Left ventricle myocardium superior (tissue), 1 donor: Measurements from ENCODE around the gene EXOC6B. TPM values are rescaled to one million over a fixed set of nuclear protein-coding genes. Genes with fewer than 3 reads are reported as not detected.

Experiments
- ATAC-seq: fragments of 200-7000 bp; cut with Tn5 transposase; one replicate; pipeline ENCODE4 v1.9.1; 2020; ENCODE audit warnings: mild to moderate bottlenecking, moderate library complexity
- DNase-seq: peaks from one replicate; pipeline ENCODE4 v3.0.0-alpha.2; 2020
- intact Hi-C: fragments of 100-400 bp; cut with micrococcal nuclease; formaldehyde crosslinking; loops from one replicate; pipeline ENCODE4 v1.11.0; 2022
- total RNA-seq: library from RNA; stranded (reverse); fragmentation: NEBNext Ultra II Directional; extraction: Animal tissue kit (Norgen Biotek cat#: 25700); gene quantifications from one replicate; pipeline ENCODE4 v1.2.1, GENCODE V29; 2021
- donor health status: DM: no; HTN: yes; CAD: no; lungs with severe emphysema.

The EXOC6B gene
- total RNA-seq, 1 donor from 2014 or later: 122 TPM

DNA sequence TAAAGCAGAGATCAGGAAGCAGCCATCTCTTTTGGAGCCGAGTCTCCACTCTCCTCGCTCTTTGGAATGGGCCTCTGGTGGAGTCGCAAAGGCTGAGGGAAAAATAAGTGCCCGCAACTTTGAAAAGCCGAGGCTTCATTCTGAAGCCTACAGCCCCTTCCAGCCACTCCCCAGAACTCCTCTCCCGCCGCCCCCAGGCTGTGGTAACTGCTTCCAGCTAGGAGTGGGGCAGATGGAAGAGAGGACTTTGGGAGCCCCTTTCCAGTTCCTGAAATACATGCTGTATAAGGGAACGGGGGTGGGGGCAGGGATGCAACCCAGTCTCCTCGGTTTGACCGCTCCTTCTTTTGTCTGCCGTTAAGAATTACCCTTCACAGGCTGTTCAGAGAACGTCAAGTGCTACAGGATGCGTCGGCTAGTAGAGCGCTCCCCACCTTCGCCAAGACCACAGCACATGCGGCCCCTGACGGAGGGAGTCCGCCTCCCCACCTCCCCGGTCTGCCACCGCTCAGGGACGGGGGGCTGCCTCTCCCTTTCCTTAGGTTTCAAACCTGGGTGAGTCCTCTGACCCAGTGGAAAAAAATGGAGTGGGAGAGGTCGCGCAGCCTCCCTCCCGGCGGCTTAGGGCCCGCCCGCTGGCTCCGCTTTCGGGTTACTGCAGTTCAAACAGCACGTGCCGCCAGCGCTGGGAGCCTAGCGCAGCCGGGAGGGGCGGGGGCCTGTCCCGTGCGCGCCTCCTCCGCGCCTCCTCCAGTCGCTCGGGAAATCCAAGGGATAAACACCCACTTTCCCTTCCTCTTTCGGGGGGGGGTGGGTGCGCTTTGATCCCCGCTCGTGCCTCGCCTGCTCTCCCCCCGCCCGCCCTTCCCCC, 683.0 kb downstream of the EXOC6B start:
- intact Hi-C loops: loop anchor here (10.0 kb wide), 1 partner anchor 598 kb away; no protein-coding TSS in a partner anchor
- ATAC-seq (peak; percentile 72), DNase-seq (peak; percentile 89)

DNA sequence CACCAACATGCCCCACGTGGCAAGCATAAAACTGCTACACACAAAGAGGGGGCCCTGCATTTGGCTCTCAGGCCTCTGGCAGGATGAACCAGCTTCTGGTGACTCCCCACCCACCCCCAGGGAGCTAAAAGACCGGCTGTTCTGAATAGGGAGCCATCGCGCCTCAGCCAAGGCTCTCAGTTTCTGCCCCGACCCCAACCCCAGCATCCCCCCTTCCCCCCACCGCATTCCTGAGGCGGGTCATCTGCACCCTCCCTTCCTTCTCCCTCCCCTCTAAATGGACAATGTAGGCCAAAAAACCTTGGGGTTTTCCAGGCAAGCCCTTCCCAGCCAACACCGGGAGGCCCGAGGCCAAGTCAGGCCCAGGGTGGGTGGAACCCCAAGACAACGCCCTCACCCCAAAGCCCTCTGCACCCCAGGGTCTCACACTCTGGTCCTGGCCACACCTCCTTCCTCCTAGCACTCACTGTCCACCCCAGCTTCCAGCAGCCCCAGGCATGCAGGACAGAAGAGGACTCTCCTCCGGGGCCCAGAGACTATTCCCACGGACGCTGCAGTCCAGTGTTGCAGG, 683.9 kb downstream of the EXOC6B start:
- intact Hi-C loops: loop anchor here (10.0 kb wide), 1 partner anchor 597 kb away; no protein-coding TSS in a partner anchor
- DNase-seq (no peak), ATAC-seq (no peak)

DNA sequence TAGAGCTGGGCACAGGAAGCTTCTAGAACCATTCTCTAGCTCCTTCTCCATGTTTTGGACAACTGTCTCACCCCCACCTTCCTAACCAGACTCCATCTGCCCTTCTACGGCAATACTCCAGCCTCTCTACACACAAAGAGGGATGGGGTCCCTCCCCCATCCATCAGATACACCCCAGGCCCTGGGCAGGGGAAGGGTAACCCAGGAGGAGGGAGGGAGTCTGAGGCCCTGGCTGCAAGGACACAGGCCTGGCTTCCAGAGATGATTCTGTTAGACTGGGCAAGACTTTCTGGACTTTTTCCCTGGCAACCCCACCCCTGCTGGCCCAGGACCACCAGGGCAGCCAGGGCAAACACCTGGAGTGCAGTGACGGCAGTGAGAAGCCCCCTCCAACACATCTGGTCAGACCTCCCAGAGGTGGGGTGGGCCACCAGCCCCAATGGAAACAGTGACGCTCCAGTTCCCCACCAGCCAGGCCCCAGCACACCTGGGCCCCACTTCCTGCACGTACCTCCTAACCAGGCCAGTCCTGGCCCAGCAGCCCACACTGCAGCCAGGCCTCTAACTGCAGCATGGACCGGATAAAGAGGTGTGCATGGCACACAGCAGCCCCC, 684.7 kb downstream of the EXOC6B start:
- DNase-seq (no peak), ATAC-seq (no peak)
- intact Hi-C loops: loop anchor here (10.0 kb wide), 1 partner anchor 596 kb away; no protein-coding TSS in a partner anchor

DNA sequence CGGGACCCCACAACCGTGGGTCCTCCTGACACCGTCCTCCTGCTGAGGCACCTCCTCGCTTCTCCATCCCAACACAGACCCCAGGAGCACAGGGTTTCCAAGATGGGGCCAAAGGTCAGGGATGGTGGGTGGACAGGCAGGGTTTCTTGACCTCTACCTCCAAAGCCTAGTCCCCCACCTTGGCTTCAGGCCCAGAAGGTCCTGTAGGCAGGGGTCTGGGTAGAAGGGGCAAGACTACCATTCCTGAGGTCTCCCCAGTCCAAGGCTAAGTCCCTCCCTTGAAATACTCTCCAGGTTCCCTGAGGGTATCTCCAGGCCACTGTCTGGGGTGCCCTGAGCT, 685.2 kb downstream of the EXOC6B start:
- ATAC-seq (no peak), DNase-seq (no peak)
- intact Hi-C loops: loop anchor here (10.0 kb wide), 1 partner anchor 596 kb away; no protein-coding TSS in a partner anchor

DNA sequence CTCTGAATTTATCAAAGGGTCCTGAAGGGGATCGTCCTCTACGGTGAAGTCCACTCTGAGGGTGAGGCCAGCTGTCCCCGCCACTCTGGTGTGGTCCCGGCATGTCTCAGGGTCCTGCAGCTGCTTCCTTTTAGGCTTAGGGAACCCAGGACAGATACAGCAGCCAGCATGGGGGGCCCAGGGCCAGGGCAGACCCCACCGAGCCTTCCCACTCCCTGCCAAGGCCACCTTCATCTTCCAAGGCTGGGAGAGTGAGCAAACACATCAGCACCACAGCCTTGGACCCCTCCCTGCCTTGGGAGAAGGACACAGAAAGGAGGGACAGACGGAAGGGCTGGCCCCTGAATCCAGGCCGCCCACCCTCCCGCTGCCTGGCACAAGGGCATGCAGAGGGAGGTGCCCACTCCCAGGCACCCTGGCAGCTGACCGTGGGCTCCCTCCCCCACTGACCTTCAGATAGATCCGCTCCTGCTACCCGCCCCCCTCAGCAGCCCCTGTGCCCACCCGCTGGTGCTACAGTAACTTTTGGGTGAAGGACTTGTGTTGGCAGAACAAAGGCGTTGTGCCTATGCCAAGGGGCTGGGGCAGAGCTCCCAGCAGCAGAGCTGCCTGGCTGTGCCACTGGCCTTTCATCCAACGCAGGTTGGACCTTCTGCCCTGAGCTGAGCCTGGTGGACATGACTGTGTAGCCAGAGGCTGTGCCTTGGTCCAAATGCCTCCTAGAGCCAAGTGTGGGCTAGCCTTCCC, 685.8 kb downstream of the EXOC6B start:
- DNase-seq: no peak
- intact Hi-C loops: loop anchor here (10.0 kb wide), 1 partner anchor 595 kb away; no protein-coding TSS in a partner anchor
- ATAC-seq: no peak

DNA sequence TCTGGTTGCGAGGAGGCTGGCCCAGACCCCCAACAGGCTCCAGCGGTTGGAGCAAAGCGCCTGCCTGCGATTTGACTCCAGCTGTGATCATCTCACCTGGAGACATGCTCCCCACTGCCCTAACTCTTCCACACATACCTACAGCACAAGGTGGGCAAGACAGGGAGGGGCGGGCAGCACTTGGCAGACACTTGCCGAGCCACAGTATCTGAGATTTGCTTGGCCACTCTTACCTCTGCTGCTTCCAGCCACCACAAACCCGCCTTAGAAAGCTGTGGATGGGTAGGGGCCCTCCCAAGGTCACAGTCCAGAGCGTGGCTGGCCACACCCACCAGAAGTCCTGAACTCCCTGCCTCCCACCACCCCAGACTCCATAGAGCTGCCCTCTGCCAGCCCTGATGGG, 686.4 kb downstream of the EXOC6B start:
- ATAC-seq: no peak
- no peak for DNase-seq
- intact Hi-C loops: no loop called here

DNA sequence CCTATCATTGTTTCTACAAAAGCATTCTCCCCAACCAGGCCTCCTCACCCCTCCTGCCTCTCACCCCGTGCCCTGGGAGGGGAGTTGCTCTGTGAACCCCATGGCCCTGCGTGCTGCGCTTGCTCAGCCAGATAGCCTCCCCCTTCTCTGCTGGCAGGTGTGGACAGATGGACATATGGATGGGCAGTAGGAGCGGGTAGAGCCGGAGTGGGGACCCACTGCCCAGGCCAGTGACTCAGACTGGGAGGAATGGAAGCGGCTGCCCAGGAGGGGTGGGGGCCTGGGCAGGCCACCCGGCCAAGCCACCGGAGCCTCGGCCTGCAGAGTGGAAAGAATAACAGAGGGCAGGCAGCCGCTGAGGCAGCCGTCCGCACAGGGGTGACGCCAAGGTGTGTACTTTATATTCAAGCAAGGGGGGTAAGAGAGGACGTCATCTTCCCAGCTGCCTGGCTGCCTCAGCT, 686.9 kb downstream of the EXOC6B start:
- ATAC-seq (no peak), DNase-seq (no peak)
- intact Hi-C loops: no loop called here

DNA sequence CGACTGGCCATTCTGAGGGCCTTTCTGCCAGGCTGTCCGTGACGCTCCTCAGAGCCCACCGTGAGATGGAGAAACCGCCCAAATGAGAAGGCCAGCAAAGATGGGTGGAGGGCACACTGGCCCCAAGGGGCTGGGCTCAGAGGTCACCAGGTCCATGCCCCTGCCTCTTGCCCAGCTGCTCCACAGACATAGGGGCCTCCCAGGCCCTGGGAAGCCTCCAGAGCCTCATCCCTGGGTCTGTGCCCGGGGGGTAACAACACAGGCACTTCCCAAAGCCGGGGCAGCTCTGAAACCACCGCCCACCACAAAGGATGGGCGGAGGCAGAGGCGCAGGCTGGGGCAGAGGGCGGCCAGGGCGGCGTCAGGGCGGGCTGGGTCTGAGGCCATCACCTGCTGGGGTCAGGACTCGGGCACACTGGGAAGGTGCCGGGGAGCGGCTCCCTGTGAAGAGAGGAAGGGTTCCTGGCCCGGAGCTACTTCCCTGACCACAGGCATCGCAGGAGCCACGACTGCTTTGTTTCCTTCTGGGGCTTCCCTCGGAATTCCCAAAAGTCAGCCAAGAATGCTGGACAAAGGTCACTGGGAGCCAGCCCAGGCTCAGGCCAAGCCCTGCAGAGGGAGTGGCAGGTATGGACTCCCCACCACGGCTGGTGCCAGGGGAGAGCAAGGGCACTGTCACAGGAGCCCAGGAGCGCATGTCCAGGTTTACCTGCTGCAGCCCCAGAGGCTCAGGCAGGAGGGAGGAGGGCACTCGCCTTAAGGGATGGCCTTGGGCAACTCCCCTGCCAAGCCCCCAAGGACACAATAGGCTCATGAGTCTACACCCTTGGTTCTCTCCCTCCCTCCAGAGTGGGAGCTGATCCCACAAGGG, 687.6 kb downstream of the EXOC6B start:
- intact Hi-C loops: no loop called here
- ATAC-seq: peak; percentile 17
- no peak for DNase-seq

DNA sequence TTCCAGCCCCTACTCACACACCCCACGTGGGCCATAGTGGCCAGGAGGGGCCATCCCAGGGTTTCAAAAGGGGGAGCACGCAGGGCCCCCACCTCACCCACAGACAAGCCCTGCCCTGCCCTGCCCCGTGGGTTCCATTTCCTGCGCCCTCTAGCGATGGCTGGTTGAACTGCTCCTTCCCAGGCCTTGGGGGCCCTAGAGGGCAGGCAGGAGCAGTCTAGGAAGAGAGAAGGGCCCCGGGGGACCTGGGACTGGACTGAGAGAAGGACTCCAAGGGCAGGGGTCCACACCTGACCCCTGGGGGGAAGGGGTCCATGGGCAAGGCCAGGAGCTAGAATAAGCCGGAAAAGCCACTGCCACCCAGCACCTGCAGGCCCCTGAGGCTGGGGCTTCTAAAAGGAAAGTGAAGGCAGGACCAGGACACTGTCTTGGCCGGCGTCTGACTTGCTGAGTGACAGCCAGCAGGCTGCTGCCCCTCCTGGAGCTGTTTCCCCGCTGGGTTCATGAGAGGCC, 688.3 kb downstream of the EXOC6B start:
- ATAC-seq: peak; percentile 82
- DNase-seq: peak; percentile 80
- intact Hi-C loops: no loop called here

DNA sequence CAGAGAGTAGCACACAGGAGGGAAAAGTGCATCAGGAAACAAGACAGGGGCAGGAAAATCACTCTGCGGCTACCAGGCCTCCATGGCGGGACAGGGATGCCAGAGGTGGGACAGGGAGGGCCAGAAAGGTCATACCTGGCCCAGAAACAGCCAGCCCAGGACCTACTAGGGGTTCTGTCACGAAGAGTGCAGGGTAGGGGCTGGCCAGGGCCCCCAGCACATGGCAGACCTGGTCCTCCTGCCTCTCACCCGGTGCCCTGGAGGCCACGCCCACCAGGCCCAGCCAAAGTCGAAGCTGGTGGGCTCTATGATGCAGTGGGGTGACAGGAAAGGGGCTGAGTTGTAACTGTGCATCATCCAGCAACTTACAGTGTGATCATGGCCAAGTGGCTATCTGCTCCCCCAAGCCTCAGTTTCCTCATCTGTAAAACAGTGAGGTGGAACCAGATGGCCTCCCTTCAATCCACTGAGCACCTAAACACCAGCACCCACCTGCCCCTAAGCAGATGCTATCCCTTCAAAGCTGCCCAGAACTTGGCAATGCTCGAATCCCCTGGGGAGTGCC, 688.8 kb downstream of the EXOC6B start:
- ATAC-seq (no peak), DNase-seq (no peak)
- intact Hi-C loops: no loop called here

DNA sequence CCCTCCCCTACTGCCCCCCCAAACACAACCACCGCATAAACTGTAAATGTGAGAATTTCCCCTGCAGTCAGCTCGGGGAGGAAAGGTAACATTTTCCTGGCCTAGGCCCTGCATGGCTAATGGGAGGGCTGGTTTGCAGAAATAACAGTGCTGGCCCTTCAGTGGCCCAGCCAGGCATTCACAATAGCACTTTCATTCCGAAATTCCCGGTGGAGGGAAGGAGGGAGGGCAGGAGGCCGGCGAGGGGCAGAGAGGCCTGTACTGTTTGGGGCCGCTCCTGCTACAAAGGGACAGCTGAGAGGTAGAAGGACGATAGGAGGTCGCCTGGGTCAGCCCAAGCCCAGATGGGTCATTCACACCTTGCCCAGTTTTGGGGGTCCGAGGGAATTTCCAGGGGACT, 689.5 kb downstream of the EXOC6B start:
- DNase-seq: no peak
- intact Hi-C loops: no loop called here
- no peak for ATAC-seq

DNA sequence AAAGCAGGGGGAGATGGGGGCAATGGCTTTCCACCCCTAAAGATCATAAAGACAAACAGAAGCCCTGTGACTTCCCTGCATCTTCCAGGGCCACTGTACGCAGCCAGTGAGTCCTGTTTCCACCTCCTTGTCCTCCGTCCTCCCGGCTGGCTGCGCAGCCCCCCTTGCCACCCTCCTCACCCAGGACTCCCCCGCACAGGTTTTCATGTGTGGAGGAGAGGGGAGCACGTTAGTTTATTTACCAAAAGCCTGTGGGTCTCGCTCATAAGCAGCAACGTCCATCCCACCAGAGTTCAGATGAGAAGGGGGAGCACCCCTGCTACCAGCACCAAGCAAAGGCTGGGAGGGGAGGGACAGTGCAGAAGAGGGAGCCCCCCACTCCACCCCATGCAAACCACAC, 689.9 kb downstream of the EXOC6B start:
- ATAC-seq: no peak
- intact Hi-C loops: no loop called here
- DNase-seq: no peak

DNA sequence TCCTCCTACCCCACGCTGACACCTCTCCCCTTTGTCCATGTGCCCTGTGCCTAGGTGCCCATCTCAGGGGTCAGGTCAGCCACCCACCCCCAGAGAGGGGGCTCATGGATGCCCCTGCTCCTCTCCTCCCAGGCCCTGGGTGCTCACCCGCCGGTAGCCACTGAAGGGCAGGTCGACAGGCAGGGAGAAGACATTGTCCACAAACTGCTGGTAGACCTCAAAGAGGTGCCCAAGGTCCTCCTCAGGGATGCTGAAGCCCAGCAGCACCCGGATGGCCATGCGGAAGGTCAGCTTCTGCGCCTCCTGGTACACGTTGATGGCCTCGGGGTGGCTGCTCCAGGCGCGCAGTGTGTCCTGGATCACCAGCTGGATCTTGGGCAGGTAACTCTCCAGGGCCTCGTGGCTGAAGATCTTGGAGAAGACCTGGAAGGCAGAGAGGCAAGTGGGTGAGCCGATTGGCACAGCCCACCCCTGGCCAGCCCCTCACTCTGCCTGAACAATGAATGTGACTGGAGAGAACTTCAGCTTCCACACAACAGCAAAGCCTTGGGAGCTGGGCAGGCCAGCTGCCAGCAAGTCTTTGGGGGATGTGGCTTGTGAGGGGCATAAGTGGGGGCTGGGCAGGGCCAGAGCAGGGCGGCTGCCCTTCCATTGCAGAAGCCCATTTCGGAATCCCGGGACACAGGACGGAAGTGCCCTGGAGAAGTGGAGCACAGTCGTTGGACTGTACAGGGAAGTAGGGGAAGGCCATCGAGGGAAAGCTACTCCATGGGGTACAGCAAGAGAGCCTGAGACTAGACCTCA, 690.6 kb downstream of the EXOC6B start:
- ATAC-seq (no peak), DNase-seq (no peak)
- intact Hi-C loops: no loop called here

DNA sequence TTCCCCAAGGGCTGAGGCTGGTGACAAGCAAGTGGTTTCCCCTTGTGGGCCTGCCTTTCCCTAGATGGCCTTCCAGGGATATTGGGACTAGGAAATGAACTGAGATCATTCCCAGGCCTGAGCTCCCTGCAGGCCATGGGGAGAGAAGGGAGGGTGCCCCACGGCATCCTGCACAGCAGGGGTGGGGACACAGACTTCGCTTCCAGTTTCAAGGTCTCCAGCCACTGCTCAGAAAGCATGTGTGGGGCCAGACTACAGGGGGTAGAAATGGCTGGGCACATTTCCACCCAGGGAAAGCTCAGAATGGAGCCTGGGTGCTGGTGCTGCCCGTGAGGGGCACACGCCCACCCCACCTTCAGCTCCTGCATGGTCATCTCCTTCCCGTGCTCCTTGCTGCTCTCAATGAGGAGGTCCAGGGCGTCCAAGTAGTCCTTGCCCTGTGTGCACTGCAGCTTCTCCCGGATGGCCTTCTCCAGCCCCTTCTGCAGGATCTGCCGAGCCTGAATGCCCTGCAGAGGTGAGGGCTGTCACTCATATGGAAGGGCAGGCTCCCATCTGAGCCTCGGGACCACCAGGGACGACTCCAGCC, 691.3 kb downstream of the EXOC6B start:
- DNase-seq: no peak
- intact Hi-C loops: no loop called here
- ATAC-seq: no peak

DNA sequence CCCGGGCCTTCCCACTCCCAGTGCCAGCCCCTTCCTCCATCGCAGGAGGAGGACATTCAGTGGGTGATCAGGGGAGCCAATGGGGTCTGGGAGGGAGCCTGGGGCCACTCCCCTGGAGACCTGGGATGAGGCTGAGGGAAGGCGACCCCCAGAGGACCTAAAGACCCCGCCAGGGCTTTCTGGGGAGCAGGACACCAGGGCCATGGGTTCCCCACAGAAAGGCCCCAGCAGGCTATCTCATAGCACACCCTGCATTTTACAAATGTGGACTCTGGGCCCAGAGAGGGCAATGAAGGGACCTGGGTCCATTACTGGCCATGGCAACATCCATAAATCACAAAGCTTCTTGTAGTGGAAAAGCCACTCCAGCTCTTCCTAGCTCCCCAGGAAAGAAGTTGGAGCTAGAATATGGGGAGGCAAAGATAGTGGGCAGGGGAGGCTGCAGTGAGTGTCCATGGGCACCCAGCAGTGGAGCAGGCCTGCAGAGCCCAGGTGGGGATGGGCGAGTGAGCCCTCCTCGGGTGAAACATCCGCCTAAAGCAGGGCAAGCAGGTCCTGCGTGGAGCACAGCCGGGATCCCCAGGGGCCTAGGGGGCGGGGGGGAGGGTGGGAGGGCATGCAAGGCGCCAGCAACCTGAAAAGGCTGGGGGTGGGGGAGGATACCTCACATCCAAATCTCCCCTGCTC, 692.0 kb downstream of the EXOC6B start:
- DNase-seq: no peak
- no peak for ATAC-seq
- intact Hi-C loops: no loop called here

DNA sequence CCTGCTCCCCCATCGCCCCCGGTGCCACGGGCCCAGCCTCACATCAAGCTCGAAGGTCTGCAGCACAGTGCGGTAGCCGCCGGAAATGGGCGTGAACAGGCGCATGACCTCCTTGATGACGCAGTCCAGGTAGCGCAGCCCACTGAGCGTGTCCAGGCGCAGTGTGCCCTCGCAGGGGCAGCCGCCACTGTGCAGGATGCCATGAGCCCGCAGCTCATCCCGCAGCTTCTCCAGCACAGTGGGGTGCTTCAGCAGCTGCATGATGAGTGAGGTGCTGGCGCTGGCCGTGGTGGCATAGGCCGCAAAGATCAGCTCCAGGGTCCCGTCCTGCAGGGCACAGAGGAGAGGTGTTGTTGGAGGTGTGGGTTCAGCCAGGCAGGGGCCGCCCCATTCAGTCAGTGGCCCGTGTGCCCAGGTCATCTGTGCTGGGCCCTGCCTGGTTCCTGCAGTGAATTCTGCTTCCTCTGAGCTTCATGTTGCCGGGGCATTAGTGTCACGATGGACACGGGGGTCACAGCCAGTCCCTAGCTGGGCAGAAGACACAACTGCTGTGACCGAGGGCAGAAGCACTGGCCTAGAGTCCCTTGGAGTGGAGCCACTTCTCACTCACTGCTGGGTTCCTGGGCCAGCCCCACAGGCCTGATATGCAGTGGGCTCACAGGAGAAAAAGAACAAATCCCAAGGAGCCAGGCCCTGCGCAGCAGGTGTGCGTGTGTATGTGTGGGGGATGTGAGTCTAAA, 692.7 kb downstream of the EXOC6B start:
- no peak for DNase-seq
- no peak for ATAC-seq

More for the DNA sequence above, 692.7 kb downstream of the EXOC6B start:
- intact Hi-C loops: no loop called here
